ENCODE results near the gene GMPS.
"Not testable (repeated sequence)": the region's sequence is repeated elsewhere in the genome, so short reads cannot be mapped to it uniquely, and the experiment has no call there.

GMPS gene

GRCh38 chr3:155871746-155872158 lies 1.3 kb downstream of the GMPS start:
- in situ Hi-C loops (cut with MboI; ENCODE audit: low sequenced_read_pairs), result no loop called here

GRCh38 chr3:155872904-155873646 lies 2.6 kb downstream of the GMPS start:
- in situ Hi-C loops (cut with MboI; ENCODE audit: low sequenced_read_pairs), result no loop called here

GRCh38 chr3:155876037-155876436 lies 5.6 kb downstream of the GMPS start:
- in situ Hi-C loops (cut with MboI; ENCODE audit: low sequenced_read_pairs), result no loop called here

GRCh38 chr3:155876503-155876902 lies 6.1 kb downstream of the GMPS start:
- in situ Hi-C loops (cut with MboI; ENCODE audit: low sequenced_read_pairs), result no loop called here

- in situ Hi-C loops (cut with MboI; ENCODE audit: low sequenced_read_pairs), result no loop called here
Observed at GRCh38 chr3:155880286-155880685, 9.8 kb downstream of the GMPS start.

GRCh38 chr3:155884292-155884691 lies 13.8 kb downstream of the GMPS start:
- in situ Hi-C loops (cut with MboI; ENCODE audit: low sequenced_read_pairs), result no loop called here

GRCh38 chr3:155885292-155885691 lies 14.8 kb downstream of the GMPS start:
- in situ Hi-C loops (cut with MboI; ENCODE audit: low sequenced_read_pairs), result no loop called here

- in situ Hi-C loops (cut with MboI; ENCODE audit: low sequenced_read_pairs), result not testable (repeated sequence)
Observed at GRCh38 chr3:155886348-155886747, 15.9 kb downstream of the GMPS start.

- in situ Hi-C loops (cut with MboI; ENCODE audit: low sequenced_read_pairs), result no loop called here
Observed at GRCh38 chr3:155886915-155887314, 16.5 kb downstream of the GMPS start.

GRCh38 chr3:155889212-155889611 lies 18.8 kb downstream of the GMPS start:
- in situ Hi-C loops (cut with MboI; ENCODE audit: low sequenced_read_pairs), result no loop called here

- in situ Hi-C loops (cut with MboI; ENCODE audit: low sequenced_read_pairs), result no loop called here
Observed at GRCh38 chr3:155889952-155890351, 19.5 kb downstream of the GMPS start.

GRCh38 chr3:155890671-155891190 lies 20.3 kb downstream of the GMPS start:
- in situ Hi-C loops (cut with MboI; ENCODE audit: low sequenced_read_pairs), result no loop called here

GRCh38 chr3:155891321-155891720 lies 20.9 kb downstream of the GMPS start:
- in situ Hi-C loops (cut with MboI; ENCODE audit: low sequenced_read_pairs), result no loop called here

GRCh38 chr3:155895379-155895900 lies 25.0 kb downstream of the GMPS start:
- in situ Hi-C loops (cut with MboI; ENCODE audit: low sequenced_read_pairs), result no loop called here

GRCh38 chr3:155906900-155907299 lies 36.5 kb downstream of the GMPS start:
- in situ Hi-C loops (cut with MboI; ENCODE audit: low sequenced_read_pairs), result no loop called here

GRCh38 chr3:155908086-155908485 lies 37.6 kb downstream of the GMPS start:
- in situ Hi-C loops (cut with MboI; ENCODE audit: low sequenced_read_pairs), result no loop called here

GRCh38 chr3:155908605-155909004 lies 38.2 kb downstream of the GMPS start:
- in situ Hi-C loops (cut with MboI; ENCODE audit: low sequenced_read_pairs), result no loop called here

GRCh38 chr3:155912090-155912489 lies 41.6 kb downstream of the GMPS start:
- in situ Hi-C loops (cut with MboI; ENCODE audit: low sequenced_read_pairs), result no loop called here

- in situ Hi-C loops (cut with MboI; ENCODE audit: low sequenced_read_pairs), result no loop called here
Observed at GRCh38 chr3:155912579-155913190, 42.2 kb downstream of the GMPS start.

- in situ Hi-C loops (cut with MboI; ENCODE audit: low sequenced_read_pairs), result no loop called here
Observed at GRCh38 chr3:155917781-155918180, 47.3 kb downstream of the GMPS start.

GRCh38 chr3:155919728-155920127 lies 49.3 kb downstream of the GMPS start:
- in situ Hi-C loops (cut with MboI; ENCODE audit: low sequenced_read_pairs), result no loop called here

GRCh38 chr3:155921486-155921885 lies 51.0 kb downstream of the GMPS start:
- in situ Hi-C loops (cut with MboI; ENCODE audit: low sequenced_read_pairs), result no loop called here

All from HL-60/S4 treated with phorbol 12-myristate 13-acetate at 8.2 ng/mL for 4 days and 3 days (cell line).